Eye (tissue), 1 donor: Measurements from ENCODE around the gene YY1.
"Not testable (repeated sequence)": the region's sequence is repeated elsewhere in the genome, so short reads cannot be mapped to it uniquely, and the experiment has no call there.

Source experiments
- DNase-seq: peaks from one replicate; pipeline ENCODE4 v3.0.0-alpha.2; 2015

YY1 gene

DNA sequence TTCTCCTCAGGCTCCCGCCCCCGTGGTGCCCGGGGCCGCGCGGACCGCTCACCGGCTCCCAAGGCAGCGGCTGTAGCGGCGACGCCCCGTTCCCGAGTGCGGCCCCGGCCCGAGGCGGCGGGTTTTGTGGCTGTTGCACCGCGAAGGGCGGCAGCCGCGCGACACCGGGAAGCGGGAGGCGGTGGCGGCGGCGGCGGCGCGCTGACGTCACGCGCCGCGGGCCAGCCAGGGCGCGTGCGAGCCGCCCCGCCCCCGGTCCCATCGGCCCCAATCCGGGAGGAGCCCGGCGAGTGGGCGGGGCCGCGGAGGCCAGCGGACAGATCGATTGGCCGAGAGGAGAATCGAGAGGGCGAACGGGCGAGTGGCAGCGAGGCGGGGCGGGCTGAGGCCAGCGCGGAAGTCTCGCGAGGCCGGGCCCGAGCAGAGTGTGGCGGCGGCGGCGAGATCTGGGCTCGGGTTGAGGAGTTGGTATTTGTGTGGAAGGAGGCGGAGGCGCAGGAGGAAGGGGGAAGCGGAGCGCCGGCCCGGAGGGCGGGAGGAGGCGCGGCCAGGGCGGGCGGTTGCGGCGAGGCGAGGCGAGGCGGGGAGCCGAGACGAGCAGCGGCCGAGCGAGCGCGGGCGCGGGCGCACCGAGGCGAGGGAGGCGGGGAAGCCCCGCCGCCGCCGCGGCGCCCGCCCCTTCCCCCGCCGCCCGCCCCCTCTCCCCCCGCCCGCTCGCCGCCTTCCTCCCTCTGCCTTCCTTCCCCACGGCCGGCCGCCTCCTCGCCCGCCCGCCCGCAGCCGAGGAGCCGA, at the start of gene YY1:
YY1 (plus strand) TSS at position 726 of the 792 bp plus-strand sequence. CDS start 101 bp downstream, outside the sequence.
- peak; percentile 99 for DNase-seq

DNA sequence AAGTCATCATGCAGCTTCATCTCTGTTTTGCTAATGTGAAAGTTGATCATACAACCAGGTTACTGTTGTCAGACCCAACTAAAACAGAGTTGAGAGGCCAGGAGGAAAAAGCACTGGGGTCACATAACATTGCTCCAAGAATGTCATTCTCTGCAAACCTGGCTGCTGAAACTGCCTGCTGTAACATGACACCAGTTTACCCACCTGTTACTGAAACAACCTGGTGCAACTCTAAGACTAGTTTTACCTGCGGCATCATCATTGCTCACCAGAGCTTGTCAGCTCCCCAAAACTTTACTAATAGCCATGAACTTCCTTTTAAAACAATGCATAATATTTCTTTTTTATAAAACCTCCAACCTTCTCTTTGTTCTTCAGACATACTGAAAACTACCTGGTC, 48.8 kb upstream of the YY1 start:
- DNase-seq, result no peak

DNA sequence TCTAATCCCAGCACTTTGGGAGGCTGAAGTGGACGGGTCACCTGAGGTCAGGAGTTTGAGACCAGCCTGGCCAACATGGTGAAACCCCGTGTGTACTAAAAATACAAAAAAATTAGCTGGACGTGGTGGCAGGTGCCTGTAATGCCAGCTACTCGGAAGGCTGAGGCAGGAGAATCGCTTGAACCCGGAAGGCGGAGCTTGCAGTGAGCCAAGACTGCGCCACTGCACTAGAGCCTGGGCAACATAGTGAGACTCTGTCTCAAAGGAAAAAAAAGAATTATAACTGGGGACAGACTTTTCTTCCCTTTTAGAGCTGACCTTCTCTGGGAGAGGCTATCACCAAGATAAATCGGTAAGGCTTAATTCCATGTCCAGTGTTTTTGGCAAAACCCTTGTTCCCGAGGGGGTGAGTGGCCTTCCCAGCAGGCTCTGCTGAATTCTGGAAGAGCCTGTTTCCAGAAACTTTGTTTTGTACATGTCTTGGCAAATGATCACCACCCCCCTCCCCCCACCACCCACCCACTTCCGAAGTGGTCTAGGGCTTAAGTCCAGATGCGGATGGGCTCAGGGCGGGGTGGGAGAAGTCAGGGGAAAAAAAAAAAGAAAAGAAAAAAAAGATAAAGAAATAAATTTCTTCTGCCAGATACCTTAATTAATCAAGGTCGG, 47.2 kb upstream of the YY1 start:
- DNase-seq, result peak; percentile 2

DNA sequence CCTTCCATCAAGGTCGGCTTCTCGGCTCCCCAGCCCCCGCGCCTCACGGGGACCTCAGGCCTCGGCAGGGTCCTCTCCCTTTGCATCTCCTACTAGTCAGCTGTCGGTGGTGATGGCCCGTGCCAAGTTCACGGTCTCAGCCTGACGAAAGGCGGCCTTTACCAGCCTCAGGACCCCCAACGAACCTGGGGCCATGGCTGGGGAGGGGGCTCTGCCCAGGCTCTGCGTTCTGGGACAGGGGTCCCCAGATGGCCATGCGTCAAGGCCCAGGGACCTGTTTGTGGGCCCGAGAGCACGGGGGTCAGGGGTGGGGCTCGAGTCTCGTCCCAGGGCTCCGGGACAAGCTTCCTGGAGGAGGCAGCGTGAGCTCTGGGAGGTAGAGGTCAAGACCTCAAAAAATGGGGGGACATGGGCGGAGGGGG, 46.7 kb upstream of the YY1 start:
- DNase-seq, result no peak

DNA sequence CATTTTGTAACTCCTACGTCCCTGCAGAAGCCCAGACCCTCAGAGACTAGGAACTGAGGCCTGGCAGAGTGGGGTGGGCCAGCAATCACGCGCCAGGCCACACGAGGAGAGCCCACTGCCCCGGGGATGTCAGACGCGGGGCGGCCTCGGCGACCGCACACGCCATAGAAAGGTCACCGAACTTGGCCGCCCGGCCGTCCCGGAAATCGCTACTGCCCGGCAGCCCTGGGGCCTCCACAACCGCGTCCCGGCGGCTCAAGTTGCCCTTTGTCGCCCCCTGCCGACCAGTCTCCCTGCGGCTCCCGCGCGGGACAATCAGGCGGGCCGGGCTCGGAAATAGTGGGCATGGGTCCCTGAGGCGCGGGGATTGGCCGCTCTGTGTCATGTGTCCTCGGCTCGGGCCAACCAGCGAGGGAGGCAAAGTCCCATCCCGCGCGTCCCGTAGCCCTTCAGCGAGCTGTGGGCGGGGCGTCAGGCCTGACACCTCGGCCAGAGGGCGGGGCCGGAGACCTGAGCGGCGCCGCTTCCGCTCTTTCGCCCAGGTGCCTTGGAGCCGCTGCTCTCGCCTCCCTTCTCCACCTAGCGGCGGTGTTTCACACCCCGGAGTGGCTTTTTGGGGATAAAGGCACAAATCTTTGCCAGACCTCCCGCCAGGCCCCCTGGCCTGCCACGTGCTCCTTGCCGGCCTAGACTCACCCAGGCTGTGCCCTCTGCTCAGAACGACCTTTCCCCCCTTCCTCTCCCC, 46.1 kb upstream of the YY1 start:
- peak; percentile 99 for DNase-seq

DNA sequence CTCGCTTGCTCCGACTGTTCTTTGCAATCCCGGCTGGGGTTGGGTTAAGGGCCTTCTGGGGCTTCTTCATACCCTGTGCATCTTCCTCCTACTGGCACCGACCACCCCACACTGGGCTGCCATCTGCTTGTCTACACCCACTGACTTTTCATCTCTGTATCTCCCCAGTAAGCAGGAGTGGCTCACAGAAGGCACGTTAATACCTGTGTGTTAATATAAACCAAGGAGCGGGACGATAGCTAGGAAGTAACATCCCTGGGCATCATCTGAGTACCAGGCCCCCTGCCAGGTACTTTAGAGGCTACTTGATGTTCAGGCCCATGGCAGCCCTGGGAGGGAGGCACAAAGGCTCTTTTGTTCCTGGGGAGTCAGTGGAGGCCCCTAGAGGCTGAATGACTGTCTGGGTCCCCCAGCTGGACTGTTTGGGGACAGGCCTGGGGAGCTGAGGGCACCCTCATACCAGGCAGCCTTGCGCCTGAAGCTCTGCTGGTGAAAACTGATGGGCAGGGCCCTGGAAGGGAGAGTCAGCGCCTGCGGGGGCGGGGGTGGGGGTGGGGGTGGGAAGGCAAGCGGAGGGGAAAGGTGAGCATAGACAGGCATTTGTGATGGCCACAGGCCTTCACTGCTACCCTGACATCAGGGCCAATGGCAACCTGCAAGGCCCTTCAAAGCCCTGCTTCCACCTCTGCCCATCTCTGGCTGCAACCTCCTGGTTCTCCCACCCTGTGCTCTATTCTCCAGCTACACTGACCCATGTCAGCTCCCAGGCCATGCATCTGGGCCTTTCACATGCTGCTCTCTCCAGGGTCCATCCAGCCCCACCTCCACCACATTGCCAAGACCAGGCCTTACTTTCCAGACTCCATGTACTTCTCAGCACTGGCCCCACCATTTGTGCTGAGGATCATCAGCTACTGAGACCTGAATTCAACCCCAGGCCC, 45.3 kb upstream of the YY1 start:
- no peak for DNase-seq

DNA sequence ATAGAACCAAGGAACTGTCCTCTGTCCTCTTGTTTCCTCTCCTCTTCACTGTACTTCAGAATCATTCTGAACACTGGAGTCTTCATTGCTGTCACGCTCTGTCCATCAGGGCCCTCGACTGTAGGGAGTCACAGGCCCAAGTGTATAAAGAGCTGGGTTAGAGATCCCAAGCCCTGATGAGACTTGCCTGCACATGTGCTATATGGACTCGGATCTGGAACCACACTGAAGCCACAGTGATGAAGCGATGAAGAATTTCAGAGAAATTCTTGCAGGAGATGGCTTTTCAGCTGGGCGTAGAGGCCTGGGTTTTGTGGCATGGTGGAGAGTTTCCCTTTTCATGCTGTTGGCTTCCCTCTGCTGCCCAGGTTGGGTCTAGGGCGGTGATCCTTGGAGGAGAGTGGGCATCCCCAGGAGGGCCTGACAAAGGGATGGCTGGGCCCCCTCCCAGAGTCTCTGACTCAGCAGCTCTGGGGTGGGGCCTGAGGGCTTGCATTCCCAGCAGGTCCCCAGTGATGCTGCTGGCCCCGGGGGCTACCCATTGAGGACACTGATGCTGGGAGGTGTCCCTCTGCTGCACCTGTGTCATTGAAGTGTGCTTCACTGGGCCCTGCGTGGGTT, 39.6 kb upstream of the YY1 start:
- no peak for DNase-seq

DNA sequence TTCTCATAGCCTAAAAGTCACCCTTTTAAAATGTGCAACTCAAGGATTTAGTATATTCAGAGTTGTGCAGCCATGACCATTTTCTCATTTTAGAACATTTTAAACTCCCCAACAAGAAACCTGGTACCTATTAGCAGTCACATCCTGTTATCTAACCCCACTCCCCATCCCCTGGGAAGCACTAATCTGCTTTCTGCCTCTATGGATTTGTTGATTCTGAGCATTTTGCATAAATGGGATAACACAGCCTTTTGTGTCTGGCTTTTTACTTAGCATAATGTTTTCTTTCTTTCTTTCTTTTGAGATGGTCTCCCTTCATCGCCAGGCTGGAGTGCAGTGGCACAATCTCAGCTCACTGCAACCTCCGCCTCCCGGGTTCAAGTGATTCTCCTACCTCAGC, 38.6 kb upstream of the YY1 start:
- DNase-seq, result no peak

DNA sequence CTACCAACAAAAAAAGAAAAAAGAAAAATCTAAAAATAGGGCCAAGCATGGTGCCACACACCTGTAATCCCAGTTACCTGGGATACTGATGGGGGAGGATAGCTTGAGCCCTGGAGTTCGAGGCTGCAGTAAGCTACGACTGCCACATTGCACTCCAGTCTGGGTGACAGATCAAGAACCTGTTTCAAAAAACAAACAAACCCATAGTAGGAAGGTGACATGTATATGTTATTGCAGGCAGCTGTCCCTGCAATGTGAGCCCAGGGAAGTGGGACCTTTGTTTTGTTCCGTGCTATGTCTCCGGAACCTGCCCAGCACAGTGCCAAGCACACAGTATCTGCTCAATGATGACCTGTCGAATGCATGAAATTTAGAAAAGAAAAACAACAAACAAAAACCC, 37.2 kb upstream of the YY1 start:
- DNase-seq, result no peak

DNA sequence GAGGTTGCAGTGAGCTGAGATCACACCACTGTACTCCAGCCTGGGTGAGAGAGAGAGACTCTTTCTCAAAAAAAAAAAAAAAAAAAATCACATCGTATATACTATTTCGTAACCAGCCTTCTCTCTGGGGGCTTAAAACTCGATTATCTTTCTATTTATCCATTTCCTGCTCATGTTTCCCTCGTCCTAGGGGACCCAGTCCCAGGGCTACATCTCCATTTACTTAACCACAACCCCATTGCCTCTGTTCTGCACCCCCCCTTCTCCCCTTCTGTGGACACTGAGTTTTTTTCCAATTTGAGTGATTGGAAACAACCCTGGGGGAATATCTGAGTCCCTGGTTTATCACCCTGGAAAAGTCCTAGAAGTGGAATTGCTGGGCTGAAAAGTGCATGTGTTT, 36.2 kb upstream of the YY1 start:
- DNase-seq, result no peak

DNA sequence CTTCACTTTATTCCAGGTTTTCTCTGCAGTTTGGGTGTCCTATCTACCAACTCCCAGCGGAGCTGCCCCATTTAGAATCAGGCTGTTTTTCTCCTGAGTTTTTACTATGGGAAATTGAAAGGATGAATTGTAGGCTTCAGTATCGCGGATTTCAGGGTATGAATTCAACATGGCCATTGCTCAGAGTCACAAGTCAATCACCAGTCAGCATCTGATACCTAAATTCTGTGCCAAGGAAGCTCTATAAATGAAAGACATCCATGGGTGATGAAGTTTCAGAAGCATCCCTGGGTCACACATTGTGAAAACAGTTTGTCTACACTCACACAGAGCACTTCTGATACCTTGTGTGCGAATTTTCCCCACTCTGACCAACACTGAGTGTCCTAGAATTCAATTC, 35.8 kb upstream of the YY1 start:
- no peak for DNase-seq

DNA sequence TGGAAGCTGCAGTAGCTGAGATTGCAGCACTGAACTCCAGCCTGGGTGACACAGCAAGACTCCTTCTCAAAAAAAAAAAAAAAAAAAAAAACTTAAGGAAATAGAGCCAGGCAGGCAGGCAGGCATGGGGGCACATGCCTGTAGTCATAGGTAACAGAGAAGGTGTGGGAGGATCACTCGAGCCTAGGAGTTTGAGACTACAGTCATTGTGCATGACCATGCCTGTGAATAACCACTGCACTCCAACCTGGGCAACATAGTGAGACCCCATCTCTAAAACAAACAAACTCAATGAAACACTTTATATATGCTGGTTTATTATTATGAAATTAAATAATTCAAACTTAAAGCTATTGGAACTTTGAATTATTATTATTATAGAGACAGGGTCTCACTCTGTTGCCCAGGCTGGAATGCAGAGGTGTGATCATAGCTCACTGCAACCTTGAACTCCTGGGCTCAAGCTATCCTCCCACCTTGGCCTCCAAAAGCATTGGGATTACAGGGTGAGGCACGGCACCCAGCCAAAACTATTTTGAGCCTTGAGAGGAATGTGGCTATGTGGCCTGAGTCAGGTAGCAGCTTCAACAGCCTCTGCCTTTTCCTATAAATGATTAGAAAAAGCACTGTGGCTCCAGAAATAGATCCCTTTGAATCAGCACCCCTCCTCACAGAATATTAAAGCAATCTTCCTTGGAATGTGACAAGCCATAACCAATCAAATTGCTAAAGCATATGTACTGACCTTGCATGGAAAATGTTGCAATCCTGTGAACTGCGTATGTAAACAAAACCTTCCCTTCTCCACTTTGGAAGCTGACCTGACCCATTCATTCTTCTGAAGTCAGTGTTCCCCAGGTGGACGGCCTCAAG, 34.7 kb upstream of the YY1 start:
- no peak for DNase-seq

DNA sequence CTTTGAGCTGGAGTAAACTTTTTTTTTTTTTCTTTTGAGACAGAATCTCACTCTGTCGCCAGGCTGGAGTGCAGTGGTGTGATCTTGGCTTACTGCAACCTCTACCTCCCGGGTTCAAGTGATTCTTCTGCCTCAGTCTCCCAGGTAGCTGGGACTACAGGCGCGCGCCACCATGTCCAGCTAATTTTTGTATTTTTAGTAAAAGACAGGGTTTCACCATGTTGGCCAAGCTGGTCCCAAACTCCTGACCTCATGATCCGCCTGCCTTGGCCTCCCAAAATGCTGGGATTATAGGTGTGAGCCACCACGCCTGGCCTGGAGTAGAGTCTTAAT, 34.1 kb upstream of the YY1 start:
- not testable (repeated sequence) for DNase-seq

DNA sequence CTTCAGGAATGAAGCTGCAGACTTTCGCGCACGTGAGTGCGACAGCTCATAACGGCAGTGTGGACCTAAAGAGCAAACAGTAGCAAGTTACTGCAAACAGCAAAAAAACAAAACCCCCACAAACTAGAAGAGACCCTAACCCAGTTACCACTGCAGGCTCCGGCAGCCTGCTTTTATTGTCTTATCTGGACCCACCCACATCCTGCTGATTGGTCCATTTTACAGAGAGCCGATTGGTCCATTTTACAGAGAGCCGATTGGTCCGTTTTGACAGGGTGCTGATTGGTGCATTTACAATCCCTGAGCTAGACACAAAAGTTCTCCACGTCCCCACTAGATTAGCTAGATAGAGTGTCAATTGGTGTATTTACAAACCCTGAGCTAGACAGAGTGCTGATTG, 31.4 kb upstream of the YY1 start:
- DNase-seq, result not testable (repeated sequence)

DNA sequence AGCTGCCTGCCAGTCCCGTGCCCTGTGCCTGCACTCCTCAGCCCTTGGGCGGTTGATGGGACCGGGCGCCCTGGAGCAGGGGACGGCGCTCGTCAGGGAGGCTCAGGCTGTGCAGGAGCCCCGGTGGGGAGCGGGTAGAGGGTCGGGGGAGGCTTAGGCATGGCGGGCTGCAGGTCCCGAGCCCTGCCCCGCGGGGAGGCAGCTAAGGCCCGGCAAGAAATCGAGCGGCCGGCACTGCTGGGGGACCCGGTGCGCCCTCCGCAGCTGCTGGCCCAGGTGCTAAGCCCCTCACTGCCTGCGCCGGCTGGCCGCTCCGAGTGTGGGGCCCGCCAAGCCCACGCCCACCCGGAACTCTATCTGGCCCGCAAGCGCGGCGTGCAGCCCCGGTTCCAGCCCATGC, 30.8 kb upstream of the YY1 start:
- DNase-seq, result not testable (repeated sequence)

DNA sequence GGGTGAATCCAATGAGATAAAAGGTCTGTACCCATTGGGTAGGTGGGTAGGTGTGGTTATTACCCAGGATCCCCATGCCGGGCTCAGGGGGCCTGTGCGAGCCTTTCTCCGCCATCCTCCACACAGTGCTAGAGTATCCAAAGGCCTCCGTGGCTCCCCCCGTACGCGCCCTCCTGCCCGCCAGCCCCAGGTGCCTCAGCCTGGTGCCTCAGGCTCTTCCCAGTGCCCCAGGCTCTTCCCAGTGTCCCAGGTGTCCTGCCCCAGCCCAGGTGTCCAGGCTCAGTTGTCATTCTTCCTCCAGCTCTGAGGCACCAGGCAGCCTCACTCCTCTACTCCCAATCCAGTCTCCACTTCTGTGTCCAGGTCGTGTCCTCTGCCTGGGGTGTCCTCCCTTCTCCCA, 27.6 kb upstream of the YY1 start:
- no peak for DNase-seq

DNA sequence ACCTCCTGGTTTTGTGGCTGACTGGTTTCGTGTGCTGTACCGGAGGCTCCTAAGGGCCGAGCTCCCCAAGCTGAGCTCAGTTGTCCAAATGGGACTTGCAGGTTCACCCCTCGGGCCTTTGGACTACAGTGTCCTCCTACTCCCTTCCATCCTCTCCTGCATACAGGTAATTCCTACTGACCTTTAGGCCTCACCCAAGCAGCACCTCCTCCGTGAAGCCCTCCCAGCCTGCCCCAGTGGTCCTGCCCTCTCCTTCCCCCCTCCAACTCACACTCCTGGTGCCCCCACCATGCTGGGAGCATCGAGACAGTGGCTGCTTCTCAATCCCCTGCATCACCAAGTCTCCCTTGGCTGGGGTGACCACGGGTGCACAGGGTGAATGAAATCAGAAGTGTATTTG, 27.1 kb upstream of the YY1 start:
- no peak for DNase-seq

DNA sequence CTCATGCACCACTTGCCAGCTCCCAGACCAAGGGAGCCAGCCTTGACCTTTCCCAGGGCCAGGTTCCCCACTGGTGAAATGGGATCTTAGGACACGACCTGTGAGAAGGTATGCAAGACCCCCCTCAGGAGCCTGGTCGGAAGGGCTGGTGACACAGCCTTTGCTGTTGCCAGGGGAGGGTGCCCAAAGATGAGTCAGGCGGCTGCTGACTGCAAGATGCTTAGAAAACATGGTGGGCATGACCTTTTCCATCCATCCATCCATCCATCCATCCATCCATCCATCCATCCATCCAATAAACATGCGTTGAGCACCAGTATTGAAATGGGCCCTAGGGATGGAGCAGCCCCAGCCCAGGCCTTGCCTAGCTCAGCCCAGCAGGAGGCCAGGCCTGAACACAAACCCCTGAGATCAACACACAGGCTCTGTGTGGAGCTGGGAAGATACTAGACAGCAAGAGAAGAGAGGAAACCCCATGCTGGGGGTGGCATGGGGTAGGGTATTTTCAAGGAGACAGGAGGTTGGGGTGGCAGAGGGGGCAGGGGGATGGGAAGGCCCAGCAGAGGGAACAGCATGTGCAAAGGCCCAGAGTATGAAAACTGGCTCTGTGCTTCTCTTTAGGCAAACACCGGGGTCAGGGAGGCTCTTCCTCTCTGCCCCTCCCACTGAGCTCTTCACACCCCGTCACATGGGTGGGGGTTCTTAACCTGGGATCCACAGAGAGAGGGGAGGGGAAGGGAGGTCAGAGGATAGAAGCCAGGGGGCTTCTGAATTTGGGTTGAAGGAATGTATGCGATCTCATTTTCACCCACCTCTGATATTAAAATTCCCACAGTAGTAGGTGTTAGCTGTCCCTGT, 26.2 kb upstream of the YY1 start:
- no peak for DNase-seq

DNA sequence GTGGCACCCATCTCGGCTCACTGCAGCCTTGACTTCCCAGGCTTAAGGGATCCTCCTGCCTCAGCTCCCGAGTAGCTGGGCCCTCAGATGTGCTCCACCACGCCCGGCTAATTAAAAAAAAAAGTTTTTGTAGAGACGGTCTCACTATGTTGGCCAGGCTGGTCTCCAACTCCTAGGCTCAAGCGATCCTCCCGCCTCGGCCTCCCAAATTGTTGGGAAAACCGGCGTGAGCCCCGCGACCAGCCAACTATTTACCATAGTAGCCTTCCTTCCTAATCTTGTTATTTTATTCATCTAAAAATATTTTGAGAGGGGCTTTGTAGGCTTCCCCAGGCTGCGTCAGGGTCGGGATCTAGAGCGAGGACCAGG, 25.4 kb upstream of the YY1 start:
- no peak for DNase-seq
